ENCODE measurements around the gene PRPF4. TPM values are rescaled to one million over a fixed set of nuclear protein-coding genes. Genes with fewer than 3 reads are reported as not detected.

Gene PRPF4
- total RNA-seq, 1 experiment from 2014 or later = 32.4 TPM

- TF ChIP-seq TP53 (CRISPR knock-in tag; IDR thresholded peaks at IDR 0.05) = no peak
- TF ChIP-seq RELA (CRISPR knock-in tag; IDR thresholded peaks at IDR 0.05; ENCODE audit: borderline replicate concordance) = no peak
- TF ChIP-seq CREB1 (CRISPR knock-in tag; IDR thresholded peaks at IDR 0.05) = no peak
Measured at GRCh38 chr9:113266174-113266573, 9.3 kb upstream of the PRPF4 start (continued).

DNA sequence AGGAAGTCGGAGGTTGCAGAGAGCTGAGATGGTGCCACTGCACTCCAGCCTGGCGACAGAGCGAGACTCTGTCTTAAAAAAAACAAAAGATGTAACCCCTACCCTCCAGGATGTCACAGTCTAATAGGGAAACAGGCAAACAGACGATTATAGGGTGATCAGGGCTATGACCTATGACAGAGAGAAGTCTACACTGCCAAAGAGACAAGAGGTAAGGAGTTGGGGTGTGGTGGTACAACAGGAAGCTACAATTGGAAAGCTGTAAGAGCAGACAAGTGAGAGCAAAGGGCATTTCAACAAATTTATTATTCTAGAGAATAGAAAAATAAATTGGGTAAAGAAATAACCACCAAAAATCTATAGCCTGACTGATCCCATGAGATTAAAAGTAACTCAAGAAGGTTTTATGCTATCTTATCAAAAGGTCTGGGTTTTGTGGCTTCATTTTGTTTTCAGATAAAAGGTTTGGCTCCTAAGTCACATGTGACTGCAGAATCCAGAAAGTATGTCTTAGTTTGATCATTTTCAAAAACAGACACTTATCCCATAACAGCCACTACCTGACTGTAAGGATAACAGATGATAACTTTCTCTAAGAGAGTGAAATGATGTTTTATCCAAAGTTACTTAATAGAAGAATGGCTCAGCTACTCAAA, 7.4 kb upstream of the PRPF4 start:
- ChIA-PET POLR2A (no interaction called here), CTCF (no interaction called here)
- Mint-ChIP-seq H3K27ac (no peak overlapping the region), H3K4me3 (no peak overlapping the region), H3K27me3 (ENCODE audit: low read depth) (no peaks in the 10 kb centered on the region), H3K9me3 (no peaks in the 10 kb centered on the region), H3K36me3 (peaks cover 34% of the 10 kb centered on the region), H3K4me1 (no peaks in the 10 kb centered on the region)
- DNase-seq (ENCODE audit: low spot score) (no peak), ATAC-seq (no peak)
- TF ChIP-seq KAT7 (CRISPR knock-in tag; IDR thresholded peaks at IDR 0.05; ENCODE audit: borderline replicate concordance) = no peak
- TF ChIP-seq, protein P1, sequence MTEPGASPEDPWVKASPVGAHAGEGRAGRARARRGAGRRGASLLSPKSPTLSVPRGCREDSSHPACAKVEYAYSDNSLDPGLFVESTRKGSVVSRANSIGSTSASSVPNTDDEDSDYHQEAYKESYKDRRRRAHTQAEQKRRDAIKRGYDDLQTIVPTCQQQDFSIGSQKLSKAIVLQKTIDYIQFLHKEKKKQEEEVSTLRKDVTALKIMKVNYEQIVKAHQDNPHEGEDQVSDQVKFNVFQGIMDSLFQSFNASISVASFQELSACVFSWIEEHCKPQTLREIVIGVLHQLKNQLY (CRISPR knock-in tag; IDR thresholded peaks at IDR 0.05) = no peak
- TF ChIP-seq, protein P2, sequence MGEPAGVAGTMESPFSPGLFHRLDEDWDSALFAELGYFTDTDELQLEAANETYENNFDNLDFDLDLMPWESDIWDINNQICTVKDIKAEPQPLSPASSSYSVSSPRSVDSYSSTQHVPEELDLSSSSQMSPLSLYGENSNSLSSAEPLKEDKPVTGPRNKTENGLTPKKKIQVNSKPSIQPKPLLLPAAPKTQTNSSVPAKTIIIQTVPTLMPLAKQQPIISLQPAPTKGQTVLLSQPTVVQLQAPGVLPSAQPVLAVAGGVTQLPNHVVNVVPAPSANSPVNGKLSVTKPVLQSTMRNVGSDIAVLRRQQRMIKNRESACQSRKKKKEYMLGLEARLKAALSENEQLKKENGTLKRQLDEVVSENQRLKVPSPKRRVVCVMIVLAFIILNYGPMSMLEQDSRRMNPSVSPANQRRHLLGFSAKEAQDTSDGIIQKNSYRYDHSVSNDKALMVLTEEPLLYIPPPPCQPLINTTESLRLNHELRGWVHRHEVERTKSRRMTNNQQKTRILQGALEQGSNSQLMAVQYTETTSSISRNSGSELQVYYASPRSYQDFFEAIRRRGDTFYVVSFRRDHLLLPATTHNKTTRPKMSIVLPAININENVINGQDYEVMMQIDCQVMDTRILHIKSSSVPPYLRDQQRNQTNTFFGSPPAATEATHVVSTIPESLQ (CRISPR knock-in tag; IDR thresholded peaks at IDR 0.05) = no peak

DNA sequence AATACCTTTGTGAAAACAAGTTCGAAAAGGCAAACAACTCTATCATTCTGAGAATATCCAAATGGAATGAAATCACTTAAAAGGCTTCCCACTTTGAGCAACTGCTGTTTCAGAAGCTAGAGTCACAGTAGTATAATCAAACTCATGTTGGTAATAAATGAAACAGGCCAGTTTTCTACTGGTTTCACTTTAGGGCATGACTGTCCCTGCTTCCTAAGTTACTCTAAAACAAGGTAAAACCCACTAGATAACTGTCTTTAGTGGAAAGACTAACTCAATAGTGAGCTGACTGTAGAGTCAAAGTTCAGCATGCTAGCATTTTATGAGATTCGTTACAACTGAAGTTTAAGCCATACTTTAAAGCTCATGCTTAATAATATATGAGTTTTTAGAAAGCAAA, 6.1 kb upstream of the PRPF4 start:
- H3K4me3 Mint-ChIP-seq = no peak overlapping the region
- no peak for DNase-seq (ENCODE audit: low spot score)

More for the DNA sequence above, 6.1 kb upstream of the PRPF4 start:
- Mint-ChIP-seq H3K9me3 (no peaks in the 10 kb centered on the region), H3K27me3 (ENCODE audit: low read depth) (no peaks in the 10 kb centered on the region), H3K27ac (no peak overlapping the region), H3K36me3 (peaks cover 37% of the 10 kb centered on the region), H3K4me1 (peaks cover 4% of the 10 kb centered on the region)
- TF ChIP-seq FOXK1 (CRISPR knock-in tag; IDR thresholded peaks at IDR 0.05) = no peak
- no peak for TF ChIP-seq ZNF532 (CRISPR knock-in tag; IDR thresholded peaks at IDR 0.05; ENCODE audit: borderline replicate concordance)
- TF ChIP-seq, protein P3, sequence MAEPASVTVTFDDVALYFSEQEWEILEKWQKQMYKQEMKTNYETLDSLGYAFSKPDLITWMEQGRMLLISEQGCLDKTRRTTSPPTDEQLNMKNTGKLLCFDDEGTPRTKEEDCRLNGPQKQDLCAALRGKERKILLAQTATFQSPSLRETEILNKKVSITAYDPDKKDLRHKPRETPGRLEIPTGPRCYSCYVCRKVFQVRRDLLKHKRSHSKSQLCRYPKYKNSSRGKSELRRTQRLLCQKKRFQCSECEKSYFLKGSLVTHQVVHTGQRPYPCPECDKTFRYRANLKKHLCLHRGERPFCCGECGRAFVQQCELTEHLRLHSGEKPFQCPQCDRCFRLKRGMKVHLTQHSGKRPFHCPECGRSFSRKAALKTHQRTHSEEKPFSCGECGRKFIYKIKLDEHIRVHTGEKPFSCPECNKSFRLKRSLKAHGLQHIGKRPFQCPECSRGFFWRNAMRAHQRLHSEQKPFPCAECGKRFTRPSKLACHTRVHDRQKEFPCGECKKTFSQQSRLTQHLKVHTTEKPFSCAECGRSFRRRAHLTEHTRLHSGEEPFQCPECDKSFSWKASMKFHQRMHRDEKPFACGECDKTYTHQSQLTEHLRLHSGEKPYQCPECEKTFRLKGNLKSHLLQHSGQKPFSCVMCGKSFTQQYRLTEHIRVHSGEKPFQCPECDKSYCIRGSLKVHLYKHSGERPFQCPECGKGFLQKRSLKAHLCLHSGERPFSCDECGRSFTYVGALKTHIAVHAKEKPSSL (CRISPR knock-in tag; conservative IDR thresholded peaks at IDR 0.05) = no peak
- TF ChIP-seq, protein P4, sequence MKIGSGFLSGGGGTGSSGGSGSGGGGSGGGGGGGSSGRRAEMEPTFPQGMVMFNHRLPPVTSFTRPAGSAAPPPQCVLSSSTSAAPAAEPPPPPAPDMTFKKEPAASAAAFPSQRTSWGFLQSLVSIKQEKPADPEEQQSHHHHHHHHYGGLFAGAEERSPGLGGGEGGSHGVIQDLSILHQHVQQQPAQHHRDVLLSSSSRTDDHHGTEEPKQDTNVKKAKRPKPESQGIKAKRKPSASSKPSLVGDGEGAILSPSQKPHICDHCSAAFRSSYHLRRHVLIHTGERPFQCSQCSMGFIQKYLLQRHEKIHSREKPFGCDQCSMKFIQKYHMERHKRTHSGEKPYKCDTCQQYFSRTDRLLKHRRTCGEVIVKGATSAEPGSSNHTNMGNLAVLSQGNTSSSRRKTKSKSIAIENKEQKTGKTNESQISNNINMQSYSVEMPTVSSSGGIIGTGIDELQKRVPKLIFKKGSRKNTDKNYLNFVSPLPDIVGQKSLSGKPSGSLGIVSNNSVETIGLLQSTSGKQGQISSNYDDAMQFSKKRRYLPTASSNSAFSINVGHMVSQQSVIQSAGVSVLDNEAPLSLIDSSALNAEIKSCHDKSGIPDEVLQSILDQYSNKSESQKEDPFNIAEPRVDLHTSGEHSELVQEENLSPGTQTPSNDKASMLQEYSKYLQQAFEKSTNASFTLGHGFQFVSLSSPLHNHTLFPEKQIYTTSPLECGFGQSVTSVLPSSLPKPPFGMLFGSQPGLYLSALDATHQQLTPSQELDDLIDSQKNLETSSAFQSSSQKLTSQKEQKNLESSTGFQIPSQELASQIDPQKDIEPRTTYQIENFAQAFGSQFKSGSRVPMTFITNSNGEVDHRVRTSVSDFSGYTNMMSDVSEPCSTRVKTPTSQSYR (CRISPR knock-in tag; IDR thresholded peaks at IDR 0.05) = no peak
- no peak for TF ChIP-seq ZNF232 (CRISPR knock-in tag; IDR thresholded peaks at IDR 0.05)
- TF ChIP-seq CREB1 (CRISPR knock-in tag; IDR thresholded peaks at IDR 0.05) = no peak
- no peak for TF ChIP-seq CBFB (CRISPR knock-in tag; IDR thresholded peaks at IDR 0.05; ENCODE audit: low read depth)
- TF ChIP-seq, protein P5, sequence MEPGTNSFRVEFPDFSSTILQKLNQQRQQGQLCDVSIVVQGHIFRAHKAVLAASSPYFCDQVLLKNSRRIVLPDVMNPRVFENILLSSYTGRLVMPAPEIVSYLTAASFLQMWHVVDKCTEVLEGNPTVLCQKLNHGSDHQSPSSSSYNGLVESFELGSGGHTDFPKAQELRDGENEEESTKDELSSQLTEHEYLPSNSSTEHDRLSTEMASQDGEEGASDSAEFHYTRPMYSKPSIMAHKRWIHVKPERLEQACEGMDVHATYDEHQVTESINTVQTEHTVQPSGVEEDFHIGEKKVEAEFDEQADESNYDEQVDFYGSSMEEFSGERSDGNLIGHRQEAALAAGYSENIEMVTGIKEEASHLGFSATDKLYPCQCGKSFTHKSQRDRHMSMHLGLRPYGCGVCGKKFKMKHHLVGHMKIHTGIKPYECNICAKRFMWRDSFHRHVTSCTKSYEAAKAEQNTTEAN (CRISPR knock-in tag; IDR thresholded peaks at IDR 0.05) = no peak
- TF ChIP-seq NFE2L1 (CRISPR knock-in tag; IDR thresholded peaks at IDR 0.05) = no peak
- no peak for TF ChIP-seq JUN (CRISPR knock-in tag; IDR thresholded peaks at IDR 0.05)
- TF ChIP-seq RORB (CRISPR knock-in tag; IDR thresholded peaks at IDR 0.05) = no peak
- no peak for TF ChIP-seq NR3C1 (CRISPR knock-in tag; conservative IDR thresholded peaks at IDR 0.05; ENCODE audit: low read depth)
- no peak for TF ChIP-seq USF2 (CRISPR knock-in tag; IDR thresholded peaks at IDR 0.05)
- no peak for TF ChIP-seq SOX15 (CRISPR knock-in tag; IDR thresholded peaks at IDR 0.05)
- CTCF ChIA-PET = no interaction called here
- POLR2A ChIA-PET = no interaction called here
- ATAC-seq = no peak

Measured in WTC11 (cell line).